SK-N-SH (cell line): Measurements from ENCODE around the gene SNAP25.

Experiments
- GABPA ChIP-seq: IDR thresholded peaks from 2 replicates; pipeline ENCODE4 v1.4.0; 2012; ENCODE audit warnings: low read depth, mild to moderate bottlenecking
- NFIC ChIP-seq: IDR thresholded peaks from 2 replicates; pipeline ENCODE4 v1.4.0; 2012; ENCODE audit warnings: borderline replicate concordance
- POLR2AphosphoS5 ChIP-seq: IDR thresholded peaks from 2 replicates; pipeline ENCODE4 v1.6.1; 2012; ENCODE audit warnings: low read depth, low read length
- USF1 ChIP-seq: IDR thresholded peaks from 2 replicates; pipeline ENCODE4 v1.4.0; 2012; ENCODE audit warnings: low read depth, borderline replicate concordance
- USF2 ChIP-seq: fragments of 150-350 bp; IDR thresholded peaks from 2 replicates; pipeline ENCODE4 v1.6.1; 2017; ENCODE audit warnings: antibody characterized with exemption, low read length, low read depth, borderline replicate concordance
- TF ChIP-seq, protein P1 (sequence below): fragments of 200-600 bp; sonication (generic); IDR thresholded peaks from 2 replicates; pipeline ENCODE4 v1.6.1; 2017; ENCODE audit warnings: antibody characterized with exemption, mild to moderate bottlenecking, moderate library complexity

GRCh38 chr20:10339609-10340008 is 121.0 kb downstream of the SNAP25 start:
- TF ChIP-seq, protein P1, sequence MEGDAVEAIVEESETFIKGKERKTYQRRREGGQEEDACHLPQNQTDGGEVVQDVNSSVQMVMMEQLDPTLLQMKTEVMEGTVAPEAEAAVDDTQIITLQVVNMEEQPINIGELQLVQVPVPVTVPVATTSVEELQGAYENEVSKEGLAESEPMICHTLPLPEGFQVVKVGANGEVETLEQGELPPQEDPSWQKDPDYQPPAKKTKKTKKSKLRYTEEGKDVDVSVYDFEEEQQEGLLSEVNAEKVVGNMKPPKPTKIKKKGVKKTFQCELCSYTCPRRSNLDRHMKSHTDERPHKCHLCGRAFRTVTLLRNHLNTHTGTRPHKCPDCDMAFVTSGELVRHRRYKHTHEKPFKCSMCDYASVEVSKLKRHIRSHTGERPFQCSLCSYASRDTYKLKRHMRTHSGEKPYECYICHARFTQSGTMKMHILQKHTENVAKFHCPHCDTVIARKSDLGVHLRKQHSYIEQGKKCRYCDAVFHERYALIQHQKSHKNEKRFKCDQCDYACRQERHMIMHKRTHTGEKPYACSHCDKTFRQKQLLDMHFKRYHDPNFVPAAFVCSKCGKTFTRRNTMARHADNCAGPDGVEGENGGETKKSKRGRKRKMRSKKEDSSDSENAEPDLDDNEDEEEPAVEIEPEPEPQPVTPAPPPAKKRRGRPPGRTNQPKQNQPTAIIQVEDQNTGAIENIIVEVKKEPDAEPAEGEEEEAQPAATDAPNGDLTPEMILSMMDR, result no peak
- TF ChIP-seq NFIC (no peak), USF1 (no peak), GABPA (no peak), POLR2AphosphoS5 (no peak), USF2 (no peak)
